Measurements from ENCODE around the gene DNM3.

DNM3 gene

DNA sequence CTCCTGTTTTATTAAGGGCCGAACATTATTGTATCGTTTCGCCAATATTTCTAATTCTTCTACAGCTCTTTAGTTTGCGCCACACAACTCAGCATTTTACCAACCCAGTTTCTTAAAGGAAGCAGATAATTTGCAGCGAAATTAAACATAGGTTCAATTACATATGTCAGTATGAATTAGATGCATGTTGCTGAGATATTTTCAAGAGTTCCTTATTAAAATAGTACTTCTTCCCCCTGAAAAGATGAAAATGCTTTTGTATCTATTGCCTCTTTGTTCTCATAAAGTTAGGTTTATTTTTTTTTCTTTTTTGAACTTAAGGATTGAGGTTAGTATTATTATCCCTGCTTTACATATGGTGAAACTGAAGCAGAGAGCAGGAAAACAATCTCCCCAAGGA, 395.7 kb downstream of the DNM3 start:
- Histone ChIP-seq H3K4me2 (ENCODE audit: low read length) (no peak overlapping the region), H3K79me2 (ENCODE audit: insufficient read depth, low read length) (no peaks in the 10 kb centered on the region), H3K9me3 (ENCODE audit: low read length) (no peaks in the 10 kb centered on the region), H3K27ac (ENCODE audit: low read depth, low read length, poor library complexity, severe bottlenecking) (no peak overlapping the region), H3K9me2 (ENCODE audit: low read depth, low read length) (no peaks in the 10 kb centered on the region), H3K9ac (ENCODE audit: low read length) (no peak overlapping the region), H4K20me1 (ENCODE audit: insufficient read depth, low read length) (no peaks in the 10 kb centered on the region), H2AFZ (ENCODE audit: low read length) (no peak overlapping the region), H3K4me1 (ENCODE audit: insufficient read depth, low read length, severe bottlenecking) (no peaks in the 10 kb centered on the region), H3K4me3 (ENCODE audit: low read depth, low read length, poor library complexity, severe bottlenecking) (no peak overlapping the region), H3K36me3 (ENCODE audit: insufficient read depth, low read length) (no peaks in the 10 kb centered on the region), H3F3A (ENCODE audit: insufficient read depth, low read length) (no peaks in the 10 kb centered on the region), H3K27me3 (ENCODE audit: insufficient read depth, low read length) (no peaks in the 10 kb centered on the region)
- TF ChIP-seq CTCF (IDR thresholded peaks at IDR 0.05; ENCODE audit: low read length) (no peak), EZH2 (IDR thresholded peaks at IDR 0.05; ENCODE audit: borderline replicate concordance, low read length) (no peak)

DNA sequence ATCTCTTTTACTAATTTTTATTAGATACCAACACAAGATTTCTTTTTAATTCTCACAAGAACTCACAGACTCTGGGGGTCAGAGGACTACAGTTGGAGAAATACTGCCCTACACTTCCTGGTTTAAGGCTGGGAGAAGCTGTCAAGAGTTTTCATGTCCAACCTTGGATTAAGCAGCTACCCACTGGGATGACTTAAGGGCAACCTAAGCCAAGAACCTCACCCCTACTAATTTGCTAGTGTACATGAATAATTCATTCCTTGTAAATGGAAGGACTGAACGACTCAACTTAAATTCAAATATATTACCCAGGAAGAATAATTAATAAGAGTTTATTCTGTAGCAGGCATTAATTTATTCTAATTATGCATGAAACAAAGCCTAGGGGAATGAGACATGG, 396.9 kb downstream of the DNM3 start:
- Histone ChIP-seq H4K20me1 (ENCODE audit: insufficient read depth, low read length) (no peaks in the 10 kb centered on the region), H3K27me3 (ENCODE audit: insufficient read depth, low read length) (no peaks in the 10 kb centered on the region), H2AFZ (ENCODE audit: low read length) (no peak overlapping the region), H3K9me3 (ENCODE audit: low read length) (no peaks in the 10 kb centered on the region), H3K9ac (ENCODE audit: low read length) (no peak overlapping the region), H3K4me1 (ENCODE audit: insufficient read depth, low read length, severe bottlenecking) (no peaks in the 10 kb centered on the region), H3K79me2 (ENCODE audit: insufficient read depth, low read length) (no peaks in the 10 kb centered on the region), H3K4me3 (ENCODE audit: low read depth, low read length, poor library complexity, severe bottlenecking) (no peak overlapping the region), H3K27ac (ENCODE audit: low read depth, low read length, poor library complexity, severe bottlenecking) (no peak overlapping the region), H3K9me2 (ENCODE audit: low read depth, low read length) (no peaks in the 10 kb centered on the region), H3F3A (ENCODE audit: insufficient read depth, low read length) (no peaks in the 10 kb centered on the region), H3K36me3 (ENCODE audit: insufficient read depth, low read length) (no peaks in the 10 kb centered on the region), H3K4me2 (ENCODE audit: low read length) (no peak overlapping the region)
- TF ChIP-seq CTCF (IDR thresholded peaks at IDR 0.05; ENCODE audit: low read length): no peak

GRCh38 chr1:172238965-172239364, 397.7 kb downstream of the DNM3 start:
- no peaks in the 10 kb centered on the region for H3K79me2 ChIP-seq (ENCODE audit: insufficient read depth, low read length)
- H3K4me3 ChIP-seq (ENCODE audit: low read depth, low read length, poor library complexity, severe bottlenecking): no peak overlapping the region
- H2AFZ ChIP-seq (ENCODE audit: low read length): no peak overlapping the region
- no peak overlapping the region for H3K4me2 ChIP-seq (ENCODE audit: low read length)
- no peak for TF ChIP-seq CTCF (IDR thresholded peaks at IDR 0.05; ENCODE audit: low read length)
- TF ChIP-seq EZH2 (IDR thresholded peaks at IDR 0.05; ENCODE audit: borderline replicate concordance, low read length): no peak
- H3K9me3 ChIP-seq (ENCODE audit: low read length): no peaks in the 10 kb centered on the region
- H3K27me3 ChIP-seq (ENCODE audit: insufficient read depth, low read length): no peaks in the 10 kb centered on the region
- no peaks in the 10 kb centered on the region for H3K4me1 ChIP-seq (ENCODE audit: insufficient read depth, low read length, severe bottlenecking)
- H4K20me1 ChIP-seq (ENCODE audit: insufficient read depth, low read length): no peaks in the 10 kb centered on the region
- no peaks in the 10 kb centered on the region for H3K9me2 ChIP-seq (ENCODE audit: low read depth, low read length)
- no peaks in the 10 kb centered on the region for H3F3A ChIP-seq (ENCODE audit: insufficient read depth, low read length)
- H3K27ac ChIP-seq (ENCODE audit: low read depth, low read length, poor library complexity, severe bottlenecking): no peak overlapping the region
- H3K9ac ChIP-seq (ENCODE audit: low read length): no peak overlapping the region
- H3K36me3 ChIP-seq (ENCODE audit: insufficient read depth, low read length): no peaks in the 10 kb centered on the region

All from OCI-LY1 (cell line).